Measurements from ENCODE around the gene PTPN11.

Gene PTPN11

DNA sequence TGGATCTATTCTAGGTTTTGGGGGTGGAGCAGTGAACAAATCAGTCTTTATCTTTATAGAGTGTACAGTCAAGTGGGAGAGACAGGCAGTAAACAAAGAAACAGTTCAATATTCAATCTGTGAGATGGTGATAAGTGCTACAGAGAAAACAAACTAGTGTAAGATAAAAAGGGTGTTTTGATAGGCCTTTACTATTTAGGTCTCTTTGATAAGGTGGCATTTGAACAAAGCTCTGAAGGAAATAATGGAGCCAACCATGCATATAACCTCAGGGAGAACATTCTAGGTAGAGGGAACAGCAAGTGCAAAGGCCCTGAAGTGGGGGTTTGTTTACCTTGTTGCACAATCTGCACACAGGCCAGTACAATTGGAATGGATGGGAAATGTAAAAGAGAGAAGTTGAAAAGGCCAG, 47.3 kb downstream of the PTPN11 start:
- TF ChIP-seq, protein P1, sequence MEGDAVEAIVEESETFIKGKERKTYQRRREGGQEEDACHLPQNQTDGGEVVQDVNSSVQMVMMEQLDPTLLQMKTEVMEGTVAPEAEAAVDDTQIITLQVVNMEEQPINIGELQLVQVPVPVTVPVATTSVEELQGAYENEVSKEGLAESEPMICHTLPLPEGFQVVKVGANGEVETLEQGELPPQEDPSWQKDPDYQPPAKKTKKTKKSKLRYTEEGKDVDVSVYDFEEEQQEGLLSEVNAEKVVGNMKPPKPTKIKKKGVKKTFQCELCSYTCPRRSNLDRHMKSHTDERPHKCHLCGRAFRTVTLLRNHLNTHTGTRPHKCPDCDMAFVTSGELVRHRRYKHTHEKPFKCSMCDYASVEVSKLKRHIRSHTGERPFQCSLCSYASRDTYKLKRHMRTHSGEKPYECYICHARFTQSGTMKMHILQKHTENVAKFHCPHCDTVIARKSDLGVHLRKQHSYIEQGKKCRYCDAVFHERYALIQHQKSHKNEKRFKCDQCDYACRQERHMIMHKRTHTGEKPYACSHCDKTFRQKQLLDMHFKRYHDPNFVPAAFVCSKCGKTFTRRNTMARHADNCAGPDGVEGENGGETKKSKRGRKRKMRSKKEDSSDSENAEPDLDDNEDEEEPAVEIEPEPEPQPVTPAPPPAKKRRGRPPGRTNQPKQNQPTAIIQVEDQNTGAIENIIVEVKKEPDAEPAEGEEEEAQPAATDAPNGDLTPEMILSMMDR (IDR thresholded peaks at IDR 0.05; ENCODE audit: insufficient read depth, low read length, poor library complexity, severe bottlenecking) = no peak
- Histone ChIP-seq H3K4me3 (replicated peaks; ENCODE audit: low read depth, low read length) (no peak overlapping the region), H3K27me3 (replicated peaks; ENCODE audit: control insufficient read depth, insufficient read depth, low read length) (no peaks in the 10 kb centered on the region), H3K36me3 (ENCODE audit: control insufficient read depth, insufficient read depth, low read length) (peaks cover 6% of the 10 kb centered on the region)
- no peak for DNase-seq (ENCODE audit: extremely low read depth, insufficient read length)

DNA sequence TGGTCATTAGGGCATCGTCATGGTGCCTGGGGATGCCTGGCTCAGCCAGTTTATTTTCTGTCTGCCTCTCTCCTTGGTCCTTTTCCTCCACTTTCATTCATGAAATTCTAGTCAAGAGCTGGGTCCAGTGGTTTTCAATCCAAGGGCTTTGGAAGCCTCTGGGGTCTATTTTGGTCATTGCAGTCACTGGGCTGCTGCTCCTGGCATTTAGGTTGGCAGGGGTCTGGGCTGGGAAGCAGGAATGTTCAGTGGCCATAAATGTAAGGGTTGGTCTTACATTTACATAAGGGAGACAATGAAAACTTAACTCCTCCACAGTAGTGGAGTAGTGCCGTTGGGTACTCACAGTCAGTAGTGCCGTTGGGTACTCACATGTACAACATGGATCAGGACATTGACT, 48.1 kb downstream of the PTPN11 start:
- H3K4me3 ChIP-seq (replicated peaks; ENCODE audit: low read depth, low read length) = no peak overlapping the region
- no peaks in the 10 kb centered on the region for H3K27me3 ChIP-seq (replicated peaks; ENCODE audit: control insufficient read depth, insufficient read depth, low read length)
- TF ChIP-seq, protein P1 (IDR thresholded peaks at IDR 0.05; ENCODE audit: insufficient read depth, low read length, poor library complexity, severe bottlenecking) = no peak
- peaks cover 6% of the 10 kb centered on the region for H3K36me3 ChIP-seq (ENCODE audit: control insufficient read depth, insufficient read depth, low read length)
- DNase-seq (ENCODE audit: extremely low read depth, insufficient read length) = no peak

DNA sequence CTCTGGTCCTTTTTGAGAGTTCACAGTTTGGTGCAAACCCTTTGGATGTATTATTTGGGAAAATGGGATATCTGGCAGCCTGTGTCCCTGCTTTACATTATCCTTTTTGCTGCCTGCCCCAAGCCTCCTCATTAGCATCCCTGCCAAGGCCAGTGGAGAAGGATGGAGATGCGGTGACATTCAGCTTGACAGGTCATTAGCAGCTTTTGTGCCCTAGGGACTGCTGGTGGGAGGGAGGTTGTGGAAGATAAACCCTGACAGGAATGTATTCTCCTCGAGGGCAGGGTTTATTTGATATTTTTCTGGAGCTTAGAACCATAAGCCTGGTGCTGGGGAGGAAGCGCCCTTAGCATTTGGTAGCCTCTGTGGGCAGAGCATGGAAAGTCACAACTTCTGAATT, 49.3 kb downstream of the PTPN11 start:
- Histone ChIP-seq H3K36me3 (ENCODE audit: control insufficient read depth, insufficient read depth, low read length) (peaks cover 8% of the 10 kb centered on the region), H3K4me3 (replicated peaks; ENCODE audit: low read depth, low read length) (no peak overlapping the region), H3K27me3 (replicated peaks; ENCODE audit: control insufficient read depth, insufficient read depth, low read length) (no peaks in the 10 kb centered on the region)
- TF ChIP-seq, protein P1 (IDR thresholded peaks at IDR 0.05; ENCODE audit: insufficient read depth, low read length, poor library complexity, severe bottlenecking) = no peak
- DNase-seq (ENCODE audit: extremely low read depth, insufficient read length) = no peak

DNA sequence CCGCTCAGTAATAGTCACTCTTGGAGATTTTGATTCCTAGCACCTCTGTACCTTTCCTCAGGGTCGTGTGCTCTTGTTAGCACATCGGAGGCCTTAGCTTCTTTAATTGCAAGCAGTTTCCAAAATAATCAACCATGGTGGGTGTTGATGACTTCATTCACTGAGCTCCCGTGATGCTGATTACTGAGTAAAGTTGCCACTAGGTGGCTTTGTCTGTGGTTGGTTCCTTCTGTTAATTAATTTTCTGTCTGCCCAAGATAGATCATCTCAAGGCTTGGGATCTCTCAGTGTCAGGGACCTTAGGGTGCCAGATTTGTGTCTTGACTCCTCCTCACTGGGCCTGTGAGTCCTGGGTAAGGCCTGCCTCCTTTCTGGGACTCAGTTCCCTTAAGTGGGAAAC, 54.3 kb downstream of the PTPN11 start:
- peaks cover 13% of the 10 kb centered on the region for H3K36me3 ChIP-seq (ENCODE audit: control insufficient read depth, insufficient read depth, low read length)
- H3K4me3 ChIP-seq (replicated peaks; ENCODE audit: low read depth, low read length) = no peak overlapping the region
- TF ChIP-seq, protein P1 (IDR thresholded peaks at IDR 0.05; ENCODE audit: insufficient read depth, low read length, poor library complexity, severe bottlenecking) = peak; percentile 32
- no peaks in the 10 kb centered on the region for H3K27me3 ChIP-seq (replicated peaks; ENCODE audit: control insufficient read depth, insufficient read depth, low read length)
- no peak for DNase-seq (ENCODE audit: extremely low read depth, insufficient read length)

DNA sequence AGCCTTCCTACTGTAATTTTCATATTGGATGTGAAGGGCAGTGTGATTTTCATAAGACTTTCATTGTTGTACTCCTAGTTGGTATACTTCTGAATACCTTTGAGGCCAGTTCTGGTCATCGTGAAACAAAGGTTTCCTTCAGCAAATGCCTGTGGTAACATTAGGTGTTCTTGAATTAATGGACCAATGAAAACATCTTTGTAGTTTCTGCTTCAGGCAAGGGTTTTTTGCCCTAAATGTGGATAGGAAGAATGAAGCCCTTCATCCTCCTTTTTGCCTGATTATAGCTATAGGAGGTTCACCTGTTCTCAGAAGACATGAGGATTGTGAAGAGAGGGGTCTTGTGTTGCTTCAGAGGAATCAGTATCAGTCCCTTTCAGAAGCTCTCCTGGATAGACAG, 60.7 kb downstream of the PTPN11 start:
- DNase-seq (ENCODE audit: extremely low read depth, insufficient read length) = no peak
- H3K27me3 ChIP-seq (replicated peaks; ENCODE audit: control insufficient read depth, insufficient read depth, low read length) = no peaks in the 10 kb centered on the region
- H3K36me3 ChIP-seq (ENCODE audit: control insufficient read depth, insufficient read depth, low read length) = peaks cover 17% of the 10 kb centered on the region
- H3K4me3 ChIP-seq (replicated peaks; ENCODE audit: low read depth, low read length) = no peak overlapping the region
- TF ChIP-seq, protein P1 (IDR thresholded peaks at IDR 0.05; ENCODE audit: insufficient read depth, low read length, poor library complexity, severe bottlenecking) = no peak

DNA sequence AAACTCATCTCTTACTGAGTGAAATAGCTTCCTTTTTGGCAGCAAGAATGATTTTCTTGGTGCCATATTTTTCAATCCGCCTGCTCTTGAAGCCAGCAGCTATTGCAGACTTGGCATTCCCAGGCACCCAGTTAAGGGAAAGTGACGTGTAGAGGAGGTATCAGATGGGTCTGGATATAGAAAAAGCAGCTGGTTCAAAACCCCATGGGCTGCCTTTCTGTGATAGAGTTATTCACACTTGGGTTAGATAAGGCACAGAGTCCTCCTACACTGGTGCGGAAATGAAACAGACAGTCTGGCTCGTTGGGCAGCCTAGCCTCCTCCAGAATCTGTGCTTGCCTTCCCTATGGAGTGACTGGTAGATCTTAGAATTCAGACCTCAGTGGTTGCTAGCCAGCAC, 62.2 kb downstream of the PTPN11 start:
- TF ChIP-seq, protein P1 (IDR thresholded peaks at IDR 0.05; ENCODE audit: insufficient read depth, low read length, poor library complexity, severe bottlenecking) = no peak
- Histone ChIP-seq H3K27me3 (replicated peaks; ENCODE audit: control insufficient read depth, insufficient read depth, low read length) (no peaks in the 10 kb centered on the region), H3K4me3 (replicated peaks; ENCODE audit: low read depth, low read length) (no peak overlapping the region), H3K36me3 (ENCODE audit: control insufficient read depth, insufficient read depth, low read length) (peaks cover 12% of the 10 kb centered on the region)
- DNase-seq (ENCODE audit: extremely low read depth, insufficient read length) = no peak
